GM23338 (cell line): ENCODE results near the gene MYO16.

ENCODE experiments used
- CREB1 ChIP-seq: fragments of 250-450 bp; sonication (Bioruptor Pico); IDR thresholded peaks from 2 replicates; pipeline ENCODE4 v1.5.0; 2020; ENCODE audit warnings: low read depth, mild to moderate bottlenecking, moderate library complexity
- EZH2 ChIP-seq: fragments of 200-600 bp; sonication (generic); IDR thresholded peaks from one replicate; pipeline ENCODE4 v1.8.0; 2017; ENCODE audit warnings: antibody characterized with exemption, mild to moderate bottlenecking, low read depth; ENCODE audit not compliant: unreplicated experiment
- EZH2phosphoT487 ChIP-seq: fragments of 200-600 bp; sonication (generic); IDR thresholded peaks from one replicate; pipeline ENCODE4 v1.8.1; 2018; ENCODE audit warnings: antibody characterized with exemption; ENCODE audit not compliant: unreplicated experiment
- JUNB ChIP-seq: IDR thresholded peaks from one replicate; pipeline ENCODE4 v1.6.1; 2016; ENCODE audit warnings: antibody characterized with exemption; ENCODE audit not compliant: unreplicated experiment
- NANOG ChIP-seq: IDR thresholded peaks from 2 replicates; pipeline ENCODE4 v1.6.1; 2016; ENCODE audit warnings: antibody characterized with exemption, borderline replicate concordance
- POLR2AphosphoS5 ChIP-seq: IDR thresholded peaks from 2 replicates; pipeline ENCODE4 v1.6.1; 2016; ENCODE audit warnings: antibody characterized with exemption, low read depth
- STAT1 ChIP-seq: IDR thresholded peaks from one replicate; pipeline ENCODE4 v1.6.1; 2016; ENCODE audit warnings: antibody characterized with exemption; ENCODE audit not compliant: unreplicated experiment
- TF ChIP-seq, protein P1 (sequence below), 2 experiments: fragments of 200-600 bp in 1 of 2; sonication (generic) in 1 of 2; conservative IDR thresholded peaks; 2 replicates each; pipeline versions ENCODE4 v1.5.1 to v1.6.1; 2016 to 2017; ENCODE audit warnings: antibody characterized with exemption in 2 of 2, low read depth in 2 of 2, mild to moderate bottlenecking in 2 of 2, moderate library complexity in 1 of 2
- TF ChIP-seq, protein P2 (sequence below): IDR thresholded peaks from one replicate; pipeline ENCODE4 v1.6.1; 2018; ENCODE audit warnings: antibody characterized with exemption; ENCODE audit not compliant: unreplicated experiment

DNA sequence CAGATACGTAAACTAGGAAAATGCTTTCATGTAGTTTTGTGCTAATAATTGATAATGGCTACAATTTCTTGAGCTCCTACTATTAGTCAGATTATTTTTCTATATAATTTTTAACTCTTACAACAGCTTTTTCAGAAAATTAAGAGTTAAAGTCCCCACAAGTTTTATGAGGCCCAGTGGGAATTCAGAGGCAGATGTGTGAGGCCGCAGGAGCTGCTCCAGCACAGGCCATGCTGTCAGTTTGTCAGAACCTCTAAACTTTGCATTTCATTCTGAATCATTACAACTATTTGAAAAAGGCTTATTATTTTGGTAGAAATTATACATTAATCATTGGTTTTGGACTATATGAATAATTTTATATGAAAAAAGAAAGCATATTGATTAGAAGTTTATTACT, 370.8 kb downstream of the MYO16 start:
- TF ChIP-seq, protein P1, sequence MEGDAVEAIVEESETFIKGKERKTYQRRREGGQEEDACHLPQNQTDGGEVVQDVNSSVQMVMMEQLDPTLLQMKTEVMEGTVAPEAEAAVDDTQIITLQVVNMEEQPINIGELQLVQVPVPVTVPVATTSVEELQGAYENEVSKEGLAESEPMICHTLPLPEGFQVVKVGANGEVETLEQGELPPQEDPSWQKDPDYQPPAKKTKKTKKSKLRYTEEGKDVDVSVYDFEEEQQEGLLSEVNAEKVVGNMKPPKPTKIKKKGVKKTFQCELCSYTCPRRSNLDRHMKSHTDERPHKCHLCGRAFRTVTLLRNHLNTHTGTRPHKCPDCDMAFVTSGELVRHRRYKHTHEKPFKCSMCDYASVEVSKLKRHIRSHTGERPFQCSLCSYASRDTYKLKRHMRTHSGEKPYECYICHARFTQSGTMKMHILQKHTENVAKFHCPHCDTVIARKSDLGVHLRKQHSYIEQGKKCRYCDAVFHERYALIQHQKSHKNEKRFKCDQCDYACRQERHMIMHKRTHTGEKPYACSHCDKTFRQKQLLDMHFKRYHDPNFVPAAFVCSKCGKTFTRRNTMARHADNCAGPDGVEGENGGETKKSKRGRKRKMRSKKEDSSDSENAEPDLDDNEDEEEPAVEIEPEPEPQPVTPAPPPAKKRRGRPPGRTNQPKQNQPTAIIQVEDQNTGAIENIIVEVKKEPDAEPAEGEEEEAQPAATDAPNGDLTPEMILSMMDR (conservative IDR thresholded peaks at IDR 0.05; ENCODE audit: low read depth in 2 of 2): no peak
- TF ChIP-seq POLR2AphosphoS5 (no peak), EZH2 (no peak), JUNB (no peak), CREB1 (CRISPR knock-in tag) (no peak), NANOG (no peak), STAT1 (no peak), EZH2phosphoT487 (no peak)
- TF ChIP-seq, protein P2, sequence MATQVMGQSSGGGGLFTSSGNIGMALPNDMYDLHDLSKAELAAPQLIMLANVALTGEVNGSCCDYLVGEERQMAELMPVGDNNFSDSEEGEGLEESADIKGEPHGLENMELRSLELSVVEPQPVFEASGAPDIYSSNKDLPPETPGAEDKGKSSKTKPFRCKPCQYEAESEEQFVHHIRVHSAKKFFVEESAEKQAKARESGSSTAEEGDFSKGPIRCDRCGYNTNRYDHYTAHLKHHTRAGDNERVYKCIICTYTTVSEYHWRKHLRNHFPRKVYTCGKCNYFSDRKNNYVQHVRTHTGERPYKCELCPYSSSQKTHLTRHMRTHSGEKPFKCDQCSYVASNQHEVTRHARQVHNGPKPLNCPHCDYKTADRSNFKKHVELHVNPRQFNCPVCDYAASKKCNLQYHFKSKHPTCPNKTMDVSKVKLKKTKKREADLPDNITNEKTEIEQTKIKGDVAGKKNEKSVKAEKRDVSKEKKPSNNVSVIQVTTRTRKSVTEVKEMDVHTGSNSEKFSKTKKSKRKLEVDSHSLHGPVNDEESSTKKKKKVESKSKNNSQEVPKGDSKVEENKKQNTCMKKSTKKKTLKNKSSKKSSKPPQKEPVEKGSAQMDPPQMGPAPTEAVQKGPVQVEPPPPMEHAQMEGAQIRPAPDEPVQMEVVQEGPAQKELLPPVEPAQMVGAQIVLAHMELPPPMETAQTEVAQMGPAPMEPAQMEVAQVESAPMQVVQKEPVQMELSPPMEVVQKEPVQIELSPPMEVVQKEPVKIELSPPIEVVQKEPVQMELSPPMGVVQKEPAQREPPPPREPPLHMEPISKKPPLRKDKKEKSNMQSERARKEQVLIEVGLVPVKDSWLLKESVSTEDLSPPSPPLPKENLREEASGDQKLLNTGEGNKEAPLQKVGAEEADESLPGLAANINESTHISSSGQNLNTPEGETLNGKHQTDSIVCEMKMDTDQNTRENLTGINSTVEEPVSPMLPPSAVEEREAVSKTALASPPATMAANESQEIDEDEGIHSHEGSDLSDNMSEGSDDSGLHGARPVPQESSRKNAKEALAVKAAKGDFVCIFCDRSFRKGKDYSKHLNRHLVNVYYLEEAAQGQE: no peak
